Activated CD4-positive, CD25-positive, alpha-beta regulatory T cell treated with anti-CD3 and anti-CD28 coated beads, Interleukin-2, amount 50 U/mL, for 24 hours (primary cell): ENCODE measurements around the gene UBE2Z.

Experiments
- ATAC-seq, 2 donors: fragments of 150-1000 bp; cut with Tn5 transposase; one replicate each; pipeline ENCODE4 v1.10.0; 2021; ENCODE audit warnings: mild to moderate bottlenecking in 1 of 2, moderate library complexity in 1 of 2

The UBE2Z gene

DNA sequence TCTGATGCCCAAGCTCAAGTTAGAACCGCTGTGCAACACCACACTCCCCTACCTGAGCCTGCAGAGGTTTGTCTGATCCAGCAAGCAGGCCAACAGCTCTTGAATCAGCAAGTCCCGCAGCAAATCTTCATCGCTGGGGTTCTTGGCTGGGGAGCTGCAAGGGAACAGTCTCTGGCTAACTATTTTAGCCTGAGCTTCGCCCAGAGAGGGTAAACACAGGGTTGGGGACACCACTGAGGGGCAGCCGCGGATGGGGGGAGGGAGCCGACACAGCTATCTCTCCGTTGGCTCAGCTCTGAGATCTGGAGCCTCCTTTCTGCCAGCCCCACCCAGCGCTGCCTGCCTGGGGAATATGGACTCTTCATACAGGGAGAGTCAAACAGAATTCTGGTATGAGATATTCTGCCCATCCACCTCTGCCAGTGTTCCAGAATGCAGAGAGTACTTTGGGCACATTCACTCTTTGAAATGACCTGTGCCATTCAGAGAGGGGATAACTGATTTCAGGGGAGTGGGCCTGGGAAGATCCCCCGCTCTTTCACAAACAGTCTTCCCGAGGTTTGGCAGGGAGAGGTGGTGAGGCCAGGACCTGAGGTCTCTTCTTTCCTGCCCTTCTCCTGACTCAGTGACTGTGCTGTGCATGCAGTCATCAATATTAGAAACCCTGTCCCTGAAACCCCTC lies 52.8 kb downstream of the UBE2Z start:
- ATAC-seq = no peak

DNA sequence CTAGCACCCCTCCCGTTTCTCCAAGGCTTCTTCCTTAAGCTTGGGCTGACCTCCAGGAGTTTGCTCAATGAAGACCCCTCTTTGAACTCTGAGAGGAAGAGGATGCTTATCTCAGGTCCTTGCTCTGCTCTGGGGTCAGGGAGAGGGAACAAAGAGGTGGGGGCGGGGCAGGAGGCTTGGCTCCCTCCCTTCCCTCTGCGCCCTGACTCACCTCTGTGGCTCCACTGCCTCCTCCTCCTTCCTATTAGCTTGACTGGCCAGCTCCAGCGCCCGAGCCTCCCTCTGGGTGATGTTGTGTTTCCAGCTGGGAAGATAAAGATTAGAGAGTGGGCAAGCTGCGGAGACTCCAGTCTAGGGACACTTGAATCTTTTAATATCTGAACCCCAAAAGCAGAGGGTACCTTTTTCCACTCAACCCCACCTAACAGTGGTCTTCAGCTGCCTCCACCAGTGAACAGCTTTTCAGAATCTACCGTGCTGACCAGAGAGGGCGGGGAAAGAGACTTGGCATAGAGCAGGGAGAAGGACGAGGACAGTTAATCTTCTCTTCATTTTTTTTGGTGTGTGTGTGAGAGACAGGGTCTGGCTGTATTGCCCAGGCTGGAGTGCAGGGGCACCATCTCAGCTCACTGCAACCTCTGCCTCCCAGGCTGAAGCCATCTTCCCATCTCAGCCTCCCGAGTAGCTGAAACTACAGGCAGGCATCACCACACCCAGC lies 53.5 kb downstream of the UBE2Z start:
- no peak for ATAC-seq

DNA sequence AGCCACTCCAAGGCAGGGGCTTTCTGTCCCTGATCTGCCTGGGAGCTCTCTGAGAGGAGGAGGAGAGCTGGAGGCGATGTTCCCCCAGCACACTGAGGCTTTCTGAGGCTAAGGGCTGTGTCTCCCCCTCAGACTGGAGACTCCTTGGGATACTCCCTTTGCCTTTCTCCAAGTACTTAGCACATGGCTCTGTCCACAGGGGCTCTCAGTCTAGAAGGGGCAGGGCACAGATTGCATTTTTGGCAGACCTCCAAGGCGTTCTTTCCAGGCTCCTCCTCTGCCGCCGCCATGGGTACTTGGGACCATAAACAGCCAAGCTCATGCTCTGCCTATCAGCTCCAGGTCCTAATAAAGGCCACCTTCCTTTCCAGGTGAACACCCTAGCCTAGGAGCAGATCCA lies 62.0 kb downstream of the UBE2Z start:
- ATAC-seq = no peak

DNA sequence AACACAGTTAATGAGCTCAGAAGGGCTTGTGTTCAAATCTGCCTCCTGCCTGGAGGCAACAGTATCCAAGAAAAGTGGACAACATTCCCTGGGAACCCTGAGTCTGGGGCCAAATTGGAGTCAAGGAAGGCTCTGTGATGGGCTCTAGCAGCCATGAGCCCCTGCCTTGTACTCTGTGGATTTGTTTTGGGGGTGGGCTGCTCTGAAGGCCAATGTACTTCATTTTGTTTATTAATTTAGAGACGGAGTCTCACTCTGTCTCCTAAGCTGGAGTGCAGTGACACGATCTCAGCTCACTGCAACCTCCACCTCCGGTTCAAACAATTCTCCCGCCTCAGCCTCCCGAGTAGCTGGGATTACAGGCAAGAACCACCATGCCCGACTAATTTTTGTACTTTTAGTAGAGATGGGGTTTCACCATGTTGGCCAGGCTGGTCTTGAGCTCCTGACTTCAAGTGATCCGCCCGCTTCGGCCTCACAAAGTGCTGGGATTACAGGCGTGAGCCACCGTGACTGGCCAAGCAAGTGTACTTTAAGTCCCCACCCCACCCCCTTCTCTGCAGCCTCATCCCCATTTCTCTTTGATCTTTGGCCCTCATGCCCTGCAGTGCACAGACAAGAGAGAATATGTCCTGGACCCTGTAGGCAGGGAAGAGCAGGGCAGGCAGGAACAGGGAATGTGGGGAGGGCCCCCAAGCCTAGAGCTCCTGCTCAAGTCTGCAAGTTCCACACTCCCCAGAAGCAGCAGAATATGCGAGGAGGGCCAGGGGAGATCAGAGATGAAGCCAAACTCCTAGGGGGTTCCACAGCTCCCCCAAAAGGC lies 62.9 kb downstream of the UBE2Z start:
- no peak for ATAC-seq

DNA sequence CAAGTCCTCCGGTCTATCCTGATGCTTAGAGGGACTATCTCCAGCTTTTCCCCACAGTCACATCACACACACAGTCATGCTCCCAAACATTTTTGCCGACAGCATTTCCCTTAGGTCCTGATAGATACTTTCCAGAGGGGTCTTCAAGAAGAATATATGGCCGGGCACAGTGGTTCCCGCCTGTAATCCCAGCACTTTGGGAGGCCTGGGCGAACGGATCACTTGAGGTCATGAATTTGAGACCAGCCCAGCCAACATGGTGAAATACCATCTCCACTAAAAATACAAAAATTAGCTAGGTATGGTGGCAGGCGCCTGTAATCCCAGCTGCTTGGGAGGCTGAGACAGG lies 64.5 kb downstream of the UBE2Z start:
- ATAC-seq = no peak

DNA sequence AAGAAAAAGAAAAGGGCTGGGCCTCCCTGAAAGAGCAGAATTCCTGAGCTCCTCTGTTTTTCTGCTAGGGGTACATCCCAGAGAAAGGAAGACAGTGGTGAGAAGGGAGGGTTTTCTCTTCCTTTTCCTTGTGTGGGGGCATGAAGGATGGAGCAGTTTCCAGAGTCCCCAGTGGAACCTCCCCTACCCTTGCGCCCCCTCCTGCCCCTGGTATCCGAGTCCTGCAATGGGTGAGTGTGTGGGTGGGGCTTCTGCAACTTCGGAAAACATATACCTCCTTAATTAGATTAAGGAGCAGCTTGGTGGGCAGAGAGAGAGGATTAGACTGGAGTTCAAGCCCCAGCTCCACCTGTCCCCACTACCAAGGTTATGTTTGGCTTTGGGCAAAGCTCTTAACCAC lies 65.6 kb downstream of the UBE2Z start:
- ATAC-seq = no peak
